Fibroblast of upper back skin (primary cell): ENCODE results near the gene FOXJ1.

ENCODE experiments used
- DNase-seq: peaks from one replicate; pipeline ENCODE4 v3.0.0-alpha.2; 2013

Gene FOXJ1

GRCh38 chr17:76140661-76141211 is 309 bp downstream of the FOXJ1 start:
- DNase-seq = no peak

- no peak for DNase-seq
Measured at GRCh38 chr17:76139801-76140660, 1.0 kb downstream of the FOXJ1 start.

GRCh38 chr17:76138896-76139752 is 1.9 kb downstream of the FOXJ1 start:
- DNase-seq = no peak

- no peak for DNase-seq
Measured at GRCh38 chr17:76138234-76138895, 2.7 kb downstream of the FOXJ1 start.

GRCh38 chr17:76137351-76138233 is 3.5 kb downstream of the FOXJ1 start:
- no peak for DNase-seq

- no peak for DNase-seq
Measured at GRCh38 chr17:76137001-76137350, 4.1 kb downstream of the FOXJ1 start.

GRCh38 chr17:76136276-76137000 is 4.6 kb downstream of the FOXJ1 start:
- no peak for DNase-seq

GRCh38 chr17:76135810-76136188 is 5.2 kb downstream of the FOXJ1 start:
- DNase-seq = no peak

GRCh38 chr17:76134911-76135809 is 5.9 kb downstream of the FOXJ1 start:
- no peak for DNase-seq

GRCh38 chr17:76132574-76133338 is 8.3 kb downstream of the FOXJ1 start:
- no peak for DNase-seq

GRCh38 chr17:76131692-76132573 is 9.1 kb downstream of the FOXJ1 start:
- no peak for DNase-seq

- DNase-seq = no peak
Measured at GRCh38 chr17:76131051-76131691, 9.9 kb downstream of the FOXJ1 start.

- DNase-seq = no peak
Measured at GRCh38 chr17:76130473-76130872, 10.6 kb downstream of the FOXJ1 start.

- no peak for DNase-seq
Measured at GRCh38 chr17:76125922-76126321, 15.1 kb downstream of the FOXJ1 start.

- DNase-seq = no peak
Measured at GRCh38 chr17:76125391-76125675, 15.7 kb downstream of the FOXJ1 start.

- peak; percentile 12 for DNase-seq
Measured at GRCh38 chr17:76124582-76125390, 16.3 kb downstream of the FOXJ1 start.
